Tibial nerve (tissue), 3 donors: Measurements from ENCODE around the gene LIMK1.

Experiments used
- CTCF ChIP-seq, 5 experiments: fragments of 200-600 bp in 3 of 5; fragments of 450-650 bp in 2 of 5; sonication (generic) in 3 of 5; IDR thresholded peaks; one replicate each; pipeline ENCODE4 v1.5.1; 2016 to 2019; ENCODE audit warnings: antibody characterized with exemption in 5 of 5, mild to moderate bottlenecking in 3 of 5, moderate library complexity in 2 of 5
- POLR2A ChIP-seq, 2 donors: fragments of 450-650 bp; IDR thresholded peaks; one replicate each; pipeline ENCODE4 v1.6.1; 2017; ENCODE audit warnings: antibody characterized with exemption in 2 of 2, mild to moderate bottlenecking in 2 of 2, moderate library complexity in 2 of 2

DNA sequence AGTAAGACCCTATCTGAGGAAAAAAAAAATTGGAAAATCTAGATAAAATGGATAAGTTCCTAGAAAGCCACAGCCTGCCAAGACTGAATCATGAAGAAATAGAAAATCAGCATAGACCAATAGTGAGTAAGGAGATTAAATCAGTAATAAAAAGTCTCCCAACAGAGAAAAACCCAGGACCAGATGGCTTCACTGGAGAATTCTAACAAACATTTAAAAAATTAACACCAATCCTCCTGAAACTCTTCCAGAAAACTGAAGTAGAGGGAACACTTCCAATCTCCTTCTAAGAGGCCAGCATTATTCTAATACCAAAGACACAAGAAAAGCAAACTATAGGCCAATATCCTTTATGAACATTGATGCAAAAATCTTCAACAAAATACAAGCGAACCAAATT lies 8.8 kb upstream of the LIMK1 start:
- no peak for TF ChIP-seq CTCF (IDR thresholded peaks at IDR 0.05)
- no peak for TF ChIP-seq POLR2A (IDR thresholded peaks at IDR 0.05)
